Stimulated activated naive B cell treated with anti-CD40 and anti-IgM and Interleukin-4, amounts not matched to agents 10 μg/mL and 1 μg/mL and 100 μg/mL, for 72 hours (primary cell): Measurements from ENCODE around the gene SERGEF.
A peak's percentile ranks its signal among the peaks of the same experiment; 100 is the strongest.
"Not testable (repeated sequence)": the region's sequence is repeated elsewhere in the genome, so short reads cannot be mapped to it uniquely, and the experiment has no call there.

Source experiments
- ATAC-seq, 2 donors: fragments of 150-1000 bp; cut with Tn5 transposase; replicated peaks; 2 replicates each; pipeline ENCODE4 v1.10.0; 2021; ENCODE audit warnings: moderate library complexity in 1 of 2
- DNase-seq: peaks from one replicate; pipeline ENCODE4 v3.0.0; 2021
- H3K27ac Mint-ChIP-seq: one replicate; pipeline ENCODE4 v1.8.0; 2022; ENCODE audit warnings: mild to moderate bottlenecking, mixed read lengths
- H3K27me3 Mint-ChIP-seq, 2 donors: one replicate each; pipeline ENCODE4 v1.8.0; 2022; ENCODE audit warnings: mixed read lengths in 2 of 2
- H3K36me3 Mint-ChIP-seq, 2 donors: one replicate each; pipeline ENCODE4 v1.8.0; 2022; ENCODE audit warnings: mixed read lengths in 2 of 2, mild to moderate bottlenecking in 1 of 2
- H3K4me1 Mint-ChIP-seq, 2 donors: one replicate each; pipeline ENCODE4 v1.8.0; 2022; ENCODE audit warnings: mixed read lengths in 2 of 2, mild to moderate bottlenecking in 1 of 2
- H3K4me3 Mint-ChIP-seq, 2 donors: one replicate each; pipeline ENCODE4 v1.8.0; 2022; ENCODE audit warnings: mild to moderate bottlenecking in 2 of 2, mixed read lengths in 2 of 2, moderate library complexity in 1 of 2
- H3K9me3 Mint-ChIP-seq, 2 donors: one replicate each; pipeline ENCODE4 v1.8.0; 2022; ENCODE audit warnings: mixed read lengths in 2 of 2, mild to moderate bottlenecking in 1 of 2

SERGEF gene

GRCh38 chr11:17922416-17922788, 90.4 kb downstream of the SERGEF start:
- DNase-seq (no peak), ATAC-seq (no peak)
- Mint-ChIP-seq H3K27me3 (no peaks in the 10 kb centered on the region), H3K4me3 (no peak overlapping the region), H3K4me1 (peaks cover 11 to 13% of the 10 kb centered on the region in 2 donors), H3K9me3 (no peaks in the 10 kb centered on the region), H3K27ac (no peak overlapping the region), H3K36me3 (peaks cover 26 to 56% of the 10 kb centered on the region in 2 donors)

GRCh38 chr11:17921659-17922415, 91.0 kb downstream of the SERGEF start:
- no peaks in the 10 kb centered on the region for H3K27me3 Mint-ChIP-seq
- H3K4me1 Mint-ChIP-seq, result peaks cover 11 to 13% of the 10 kb centered on the region in 2 donors
- no peaks in the 10 kb centered on the region for H3K9me3 Mint-ChIP-seq
- DNase-seq (no peak), ATAC-seq (peak; percentile 65 to 74)
- no peak overlapping the region for H3K27ac Mint-ChIP-seq
- no peak overlapping the region for H3K4me3 Mint-ChIP-seq
- H3K36me3 Mint-ChIP-seq, result peaks cover 26 to 58% of the 10 kb centered on the region in 2 donors

- ATAC-seq (no peak), DNase-seq (no peak)
- no peaks in the 10 kb centered on the region for H3K9me3 Mint-ChIP-seq
- H3K4me3 Mint-ChIP-seq, result no peak overlapping the region
- peaks cover 25 to 52% of the 10 kb centered on the region in 2 donors for H3K36me3 Mint-ChIP-seq
- H3K27ac Mint-ChIP-seq, result no peak overlapping the region
- H3K27me3 Mint-ChIP-seq, result no peaks in the 10 kb centered on the region
- peaks cover 11 to 12% of the 10 kb centered on the region in 2 donors for H3K4me1 Mint-ChIP-seq
Observed at GRCh38 chr11:17918049-17918605, 94.7 kb downstream of the SERGEF start.

- ATAC-seq, result no peak
- DNase-seq, result no peak
- Mint-ChIP-seq H3K27me3 (no peaks in the 10 kb centered on the region), H3K27ac (no peak overlapping the region), H3K36me3 (peaks cover 23 to 50% of the 10 kb centered on the region in 2 donors), H3K9me3 (no peaks in the 10 kb centered on the region), H3K4me3 (no peak overlapping the region), H3K4me1 (peaks cover 6 to 8% of the 10 kb centered on the region in 2 donors)
Observed at GRCh38 chr11:17917556-17917955, 95.3 kb downstream of the SERGEF start.

- H3K9me3 Mint-ChIP-seq, result no peaks in the 10 kb centered on the region
- H3K27ac Mint-ChIP-seq, result no peak overlapping the region
- peaks cover 28 to 51% of the 10 kb centered on the region in 2 donors for H3K36me3 Mint-ChIP-seq
- H3K27me3 Mint-ChIP-seq, result no peaks in the 10 kb centered on the region
- ATAC-seq, result no peak
- H3K4me3 Mint-ChIP-seq, result no peak overlapping the region
- DNase-seq, result no peak
- H3K4me1 Mint-ChIP-seq, result peaks cover 0 to 3% of the 10 kb centered on the region in 2 donors
Observed at GRCh38 chr11:17915500-17916143, 97.2 kb downstream of the SERGEF start.

GRCh38 chr11:17914957-17915356, 97.9 kb downstream of the SERGEF start:
- H3K4me1 Mint-ChIP-seq, result peaks cover 0 to 3% of the 10 kb centered on the region in 2 donors
- H3K36me3 Mint-ChIP-seq, result peaks cover 30 to 47% of the 10 kb centered on the region in 2 donors
- no peak overlapping the region for H3K27ac Mint-ChIP-seq
- ATAC-seq, result no peak
- no peak for DNase-seq
- H3K4me3 Mint-ChIP-seq, result no peak overlapping the region
- no peaks in the 10 kb centered on the region for H3K9me3 Mint-ChIP-seq
- no peaks in the 10 kb centered on the region for H3K27me3 Mint-ChIP-seq

- Mint-ChIP-seq H3K27ac (no peak overlapping the region), H3K27me3 (no peaks in the 10 kb centered on the region), H3K4me1 (peaks cover 19 to 32% of the 10 kb centered on the region in 2 donors), H3K4me3 (no peak overlapping the region), H3K36me3 (peaks cover 20 to 33% of the 10 kb centered on the region in 2 donors), H3K9me3 (no peaks in the 10 kb centered on the region)
- DNase-seq (no peak), ATAC-seq (peak; percentile 60 to 80)
Observed at GRCh38 chr11:17907046-17907445, 105.8 kb downstream of the SERGEF start.

GRCh38 chr11:17906436-17906835, 106.4 kb downstream of the SERGEF start:
- ATAC-seq (no peak), DNase-seq (no peak)
- Mint-ChIP-seq H3K4me3 (no peak overlapping the region), H3K27ac (no peak overlapping the region), H3K9me3 (no peaks in the 10 kb centered on the region), H3K27me3 (no peaks in the 10 kb centered on the region), H3K4me1 (peaks cover 19 to 32% of the 10 kb centered on the region in 2 donors), H3K36me3 (peaks cover 15 to 32% of the 10 kb centered on the region in 2 donors)

- H3K4me3 Mint-ChIP-seq, result no peak overlapping the region
- DNase-seq (no peak), ATAC-seq (peak; percentile 92 to 95)
- peaks cover 19 to 32% of the 10 kb centered on the region in 2 donors for H3K4me1 Mint-ChIP-seq
- H3K36me3 Mint-ChIP-seq, result peaks cover 17 to 37% of the 10 kb centered on the region in 2 donors
- no peaks in the 10 kb centered on the region for H3K27me3 Mint-ChIP-seq
- no peaks in the 10 kb centered on the region for H3K9me3 Mint-ChIP-seq
- H3K27ac Mint-ChIP-seq, result peak overlapping the region; percentile 56
Observed at GRCh38 chr11:17905477-17905876, 107.4 kb downstream of the SERGEF start.

GRCh38 chr11:17901481-17901880, 111.4 kb downstream of the SERGEF start:
- Mint-ChIP-seq H3K27ac (no peak overlapping the region), H3K4me1 (peaks cover 6 to 10% of the 10 kb centered on the region in 2 donors), H3K4me3 (no peak overlapping the region), H3K36me3 (peaks cover 12 to 30% of the 10 kb centered on the region in 2 donors), H3K9me3 (no peaks in the 10 kb centered on the region), H3K27me3 (no peaks in the 10 kb centered on the region)
- no peak for ATAC-seq
- DNase-seq, result no peak

GRCh38 chr11:17898782-17899181, 114.1 kb downstream of the SERGEF start:
- DNase-seq (no peak), ATAC-seq (no peak)
- H3K4me1 Mint-ChIP-seq, result no peaks in the 10 kb centered on the region
- H3K9me3 Mint-ChIP-seq, result no peaks in the 10 kb centered on the region
- no peak overlapping the region for H3K27ac Mint-ChIP-seq
- H3K4me3 Mint-ChIP-seq, result no peak overlapping the region
- H3K36me3 Mint-ChIP-seq, result peaks cover 14 to 33% of the 10 kb centered on the region in 2 donors
- no peaks in the 10 kb centered on the region for H3K27me3 Mint-ChIP-seq

GRCh38 chr11:17898071-17898470, 114.8 kb downstream of the SERGEF start:
- ATAC-seq (no peak), DNase-seq (no peak)
- H3K4me1 Mint-ChIP-seq, result no peaks in the 10 kb centered on the region
- peaks cover 14 to 29% of the 10 kb centered on the region in 2 donors for H3K36me3 Mint-ChIP-seq
- H3K27ac Mint-ChIP-seq, result no peak overlapping the region
- H3K4me3 Mint-ChIP-seq, result no peak overlapping the region
- no peaks in the 10 kb centered on the region for H3K27me3 Mint-ChIP-seq
- no peaks in the 10 kb centered on the region for H3K9me3 Mint-ChIP-seq

GRCh38 chr11:17897495-17897894, 115.4 kb downstream of the SERGEF start:
- no peaks in the 10 kb centered on the region for H3K27me3 Mint-ChIP-seq
- no peak for DNase-seq
- no peak for ATAC-seq
- peaks cover 14 to 31% of the 10 kb centered on the region in 2 donors for H3K36me3 Mint-ChIP-seq
- no peak overlapping the region for H3K27ac Mint-ChIP-seq
- H3K4me1 Mint-ChIP-seq, result no peaks in the 10 kb centered on the region
- H3K4me3 Mint-ChIP-seq, result no peak overlapping the region
- no peaks in the 10 kb centered on the region for H3K9me3 Mint-ChIP-seq

- peaks cover 13 to 28% of the 10 kb centered on the region in 2 donors for H3K36me3 Mint-ChIP-seq
- not testable (repeated sequence) for H3K4me3 Mint-ChIP-seq, ATAC-seq, H3K27ac Mint-ChIP-seq, H3K4me1 Mint-ChIP-seq, H3K27me3 Mint-ChIP-seq, DNase-seq, H3K9me3 Mint-ChIP-seq
Observed at GRCh38 chr11:17896496-17897151, 116.2 kb downstream of the SERGEF start.
